HG03108 (cell line): ENCODE data around the gene B3GLCT.

Source experiments
- ATAC-seq: cut with Tn5 transposase; IDR thresholded peaks from one replicate; pipeline ENCODE4 v1.9.1; 2021; ENCODE audit warnings: moderate library complexity; ENCODE audit not compliant: unreplicated experiment

Gene B3GLCT

GRCh38 chr13:31221057-31221456 is 21.3 kb downstream of the B3GLCT start:
- ATAC-seq, result no peak

- ATAC-seq, result no peak
These were observed 23.4 kb downstream of the B3GLCT start for GRCh38 chr13:31223215-31223614.

- no peak for ATAC-seq
These were observed 23.9 kb downstream of the B3GLCT start for GRCh38 chr13:31223640-31224039.

DNA sequence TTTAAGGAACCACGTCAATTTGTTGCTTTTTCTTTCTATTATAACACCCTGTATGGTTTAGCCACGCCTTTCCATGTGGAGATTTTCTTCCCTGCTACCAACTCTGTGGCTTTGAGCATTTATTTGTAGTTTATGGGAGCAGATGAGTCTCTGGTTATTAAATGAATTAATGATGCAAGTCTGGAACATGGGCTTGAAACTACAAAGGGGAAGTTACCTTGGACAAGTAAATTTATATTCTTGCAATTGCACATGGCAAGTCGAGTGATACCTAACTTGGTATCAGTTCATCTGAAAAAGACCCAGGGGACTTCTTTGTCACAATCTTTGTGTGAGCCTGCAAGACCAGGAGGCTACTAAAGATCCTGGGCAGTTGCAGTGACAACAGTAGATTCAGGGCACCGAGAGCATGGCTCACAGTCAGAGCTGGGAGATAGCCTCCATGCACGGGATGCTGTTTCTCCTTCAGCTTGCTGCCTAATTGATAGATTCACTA is 24.4 kb downstream of the B3GLCT start:
- ATAC-seq, result no peak

DNA sequence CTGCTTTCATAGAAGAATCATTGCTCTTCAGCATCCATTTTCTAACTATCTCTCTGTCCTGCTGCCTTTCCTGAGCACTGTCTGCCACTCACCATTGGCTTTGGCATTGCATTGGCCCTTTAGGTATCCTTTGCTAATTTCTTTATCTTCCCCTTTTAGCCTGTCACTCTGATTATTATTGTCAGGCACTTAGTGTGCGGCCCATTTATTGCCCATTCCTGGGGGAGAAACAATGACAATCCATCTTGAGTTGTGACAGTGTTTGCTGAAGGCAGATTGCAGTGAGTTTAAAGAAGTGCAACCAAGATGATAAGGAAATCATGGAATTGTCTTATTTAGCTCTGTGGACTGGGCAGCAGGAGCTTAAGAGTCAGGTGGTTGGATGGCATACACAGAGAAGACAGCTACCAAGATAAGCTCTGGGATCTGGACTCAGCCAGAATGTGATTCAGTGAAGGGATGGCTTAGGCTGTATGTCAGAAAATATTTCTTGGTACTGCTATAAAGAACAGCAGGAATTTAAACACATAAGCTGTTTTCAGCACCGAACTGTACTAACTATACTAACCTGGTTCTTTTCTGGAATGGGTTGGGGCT is 25.3 kb downstream of the B3GLCT start:
- no peak for ATAC-seq

DNA sequence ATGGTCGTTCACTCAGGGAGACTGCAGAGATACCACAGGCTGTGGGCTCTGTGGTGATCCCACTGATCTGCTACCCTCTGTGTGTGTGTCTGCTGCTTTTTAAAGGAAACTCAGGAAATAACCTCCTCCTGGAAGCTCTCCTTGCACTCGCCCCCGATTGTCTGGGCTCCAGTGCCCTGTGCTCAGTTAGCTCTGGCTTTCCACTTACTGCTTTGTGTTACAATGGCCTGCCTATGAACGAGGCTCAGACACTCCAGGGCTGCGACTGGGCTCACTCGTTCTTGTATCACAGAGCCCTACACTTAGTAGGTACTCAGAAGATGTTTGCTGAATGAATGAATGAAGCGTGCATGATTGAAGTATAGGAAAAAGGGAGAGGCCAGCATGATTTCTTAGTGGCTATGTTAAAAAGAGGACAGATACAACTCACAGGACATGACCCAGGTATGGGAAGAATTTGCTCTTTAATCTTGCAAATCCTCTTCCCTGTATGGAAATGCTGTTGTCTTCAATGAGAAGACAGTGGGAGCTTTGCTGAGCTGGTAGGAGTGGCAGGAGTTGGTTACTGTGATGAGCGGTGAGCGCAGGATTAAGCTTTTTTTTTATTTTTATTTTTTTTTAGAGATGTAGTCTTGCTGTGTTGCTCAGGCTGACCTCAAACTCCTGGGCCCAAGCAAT is 26.4 kb downstream of the B3GLCT start:
- no peak for ATAC-seq

- ATAC-seq, result no peak
These were observed 27.3 kb downstream of the B3GLCT start for GRCh38 chr13:31227063-31227462.

GRCh38 chr13:31227870-31228269 is 28.1 kb downstream of the B3GLCT start:
- no peak for ATAC-seq

- no peak for ATAC-seq
These were observed 35.0 kb downstream of the B3GLCT start for GRCh38 chr13:31234729-31235128.

GRCh38 chr13:31236211-31236786 is 36.5 kb downstream of the B3GLCT start:
- no peak for ATAC-seq

DNA sequence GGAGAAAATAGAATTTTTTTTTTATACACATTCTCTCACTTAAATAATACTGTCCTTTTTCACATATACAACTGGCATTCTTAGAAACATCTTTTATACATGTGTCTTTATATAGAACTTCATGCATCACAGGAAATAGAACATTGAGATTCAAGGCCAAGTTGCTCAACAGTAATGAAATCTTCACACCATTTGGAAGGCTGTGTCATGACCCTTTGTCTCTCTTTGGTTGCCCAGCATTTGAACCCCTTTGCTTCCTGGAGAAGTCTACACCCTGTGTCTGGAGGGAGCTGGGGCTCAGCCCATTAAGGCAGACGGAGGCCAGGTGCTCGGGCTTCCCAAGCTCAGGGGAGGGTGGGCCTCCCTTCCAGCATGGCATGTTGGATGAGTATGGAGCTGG is 41.1 kb downstream of the B3GLCT start:
- ATAC-seq, result no peak

GRCh38 chr13:31242367-31242766 is 42.6 kb downstream of the B3GLCT start:
- no peak for ATAC-seq

DNA sequence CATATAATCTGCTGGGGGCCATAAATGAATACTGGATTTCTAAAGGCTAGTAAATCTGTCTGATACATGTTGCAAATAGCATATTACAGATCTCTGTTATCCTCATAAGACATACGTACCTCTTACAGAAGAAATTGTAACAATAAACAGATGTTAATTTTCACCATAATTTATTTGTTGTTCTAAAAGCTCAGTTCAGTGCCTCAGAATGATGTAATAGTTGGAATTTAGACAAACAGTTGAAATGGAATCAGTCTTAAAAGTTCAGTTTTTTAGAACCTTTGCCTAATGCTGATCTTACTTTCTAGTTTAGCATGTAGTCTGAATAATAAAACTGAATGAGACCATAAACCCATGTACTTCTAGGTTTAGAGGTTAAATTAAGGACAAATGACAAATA is 43.1 kb downstream of the B3GLCT start:
- no peak for ATAC-seq

GRCh38 chr13:31245598-31246373 is 46.0 kb downstream of the B3GLCT start:
- ATAC-seq, result no peak

DNA sequence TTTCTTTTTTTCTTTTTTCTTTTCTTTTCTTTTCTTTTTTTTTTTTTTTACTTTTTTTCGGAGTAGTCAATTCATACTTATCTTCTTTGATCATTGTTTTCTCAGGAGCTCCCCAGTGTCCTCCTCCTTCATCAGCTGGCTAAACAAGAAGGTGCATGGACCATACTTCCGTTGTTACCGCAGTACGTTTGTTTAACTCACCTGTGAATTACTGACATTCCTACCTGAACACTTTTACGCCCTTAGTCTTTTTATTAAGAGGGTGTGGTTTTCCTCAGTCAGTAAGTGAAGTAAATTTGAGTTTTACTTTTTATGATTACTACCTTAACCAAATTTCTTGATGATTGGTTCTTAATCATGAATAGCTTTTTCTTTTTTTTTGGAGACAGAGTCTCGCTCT is 47.1 kb downstream of the B3GLCT start:
- ATAC-seq, result no peak

DNA sequence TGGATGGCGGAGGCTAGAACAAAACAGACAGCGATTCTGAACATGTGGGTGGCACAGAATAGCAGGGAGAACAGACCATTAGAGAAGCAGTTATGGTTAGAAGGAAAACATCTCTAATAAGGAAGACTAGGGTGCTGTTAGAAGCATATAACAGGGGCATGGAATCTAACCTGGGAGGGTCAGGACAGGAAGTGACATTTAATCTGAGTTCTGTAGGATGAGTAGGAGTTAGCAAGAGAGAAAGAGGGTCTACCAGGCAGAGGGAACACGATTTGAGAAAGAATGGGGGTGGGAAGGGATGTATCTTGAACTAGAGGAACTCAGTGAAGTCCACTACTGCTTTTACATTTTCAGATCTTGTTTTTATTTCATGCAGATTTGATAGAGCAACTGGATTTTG is 48.6 kb downstream of the B3GLCT start:
- no peak for ATAC-seq

GRCh38 chr13:31248965-31249539 is 49.3 kb downstream of the B3GLCT start:
- no peak for ATAC-seq

DNA sequence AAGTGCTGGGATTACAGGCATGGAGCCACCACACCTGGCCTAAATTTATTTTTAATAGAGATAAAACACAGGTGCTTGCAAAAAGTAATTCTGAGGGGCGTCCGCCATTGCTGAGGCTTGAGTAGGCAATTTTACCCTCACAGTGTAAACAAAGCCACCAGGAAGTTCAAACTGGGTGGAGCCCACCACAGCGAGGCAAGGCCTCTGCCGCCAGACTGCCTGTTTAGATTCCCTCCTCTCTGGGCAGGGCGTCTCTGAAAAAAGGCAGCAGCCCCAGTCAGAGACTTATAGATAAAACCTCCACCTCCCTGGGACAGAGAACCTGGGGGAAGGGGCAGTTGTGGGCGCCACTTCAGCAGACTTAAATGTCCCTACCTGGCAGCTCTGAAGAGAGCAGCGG is 50.7 kb downstream of the B3GLCT start:
- ATAC-seq, result no peak

DNA sequence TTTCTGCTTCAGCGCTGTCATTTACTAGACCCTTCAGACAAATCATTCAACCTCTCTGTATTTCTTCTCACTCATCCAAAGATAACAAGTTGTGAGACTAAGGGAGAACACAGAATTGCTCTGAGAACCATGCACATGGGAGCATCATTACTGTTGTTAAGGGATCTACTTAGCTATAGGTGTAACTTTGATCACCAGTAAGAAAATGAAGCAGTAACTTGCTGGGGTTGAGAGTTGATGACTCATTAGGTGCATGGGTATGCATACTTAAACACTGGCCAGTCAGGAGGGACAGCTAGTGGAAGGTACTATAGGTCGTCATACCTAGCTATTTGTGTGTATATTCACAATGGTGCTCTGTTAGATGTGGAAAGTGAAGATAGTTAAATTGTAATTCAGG is 61.5 kb downstream of the B3GLCT start:
- no peak for ATAC-seq

GRCh38 chr13:31263346-31263745 is 63.6 kb downstream of the B3GLCT start:
- ATAC-seq, result no peak

- ATAC-seq, result no peak
These were observed 64.4 kb downstream of the B3GLCT start for GRCh38 chr13:31264151-31264550.
